ENCODE results near the gene GATAD1. TPM values are rescaled to one million over a fixed set of nuclear protein-coding genes. Genes with fewer than 3 reads are reported as not detected.

Gene GATAD1, protein sequence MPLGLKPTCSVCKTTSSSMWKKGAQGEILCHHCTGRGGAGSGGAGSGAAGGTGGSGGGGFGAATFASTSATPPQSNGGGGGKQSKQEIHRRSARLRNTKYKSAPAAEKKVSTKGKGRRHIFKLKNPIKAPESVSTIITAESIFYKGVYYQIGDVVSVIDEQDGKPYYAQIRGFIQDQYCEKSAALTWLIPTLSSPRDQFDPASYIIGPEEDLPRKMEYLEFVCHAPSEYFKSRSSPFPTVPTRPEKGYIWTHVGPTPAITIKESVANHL
- total RNA-seq = 10 to 100 TPM; 14.5 to 14.7 TPM

DNA sequence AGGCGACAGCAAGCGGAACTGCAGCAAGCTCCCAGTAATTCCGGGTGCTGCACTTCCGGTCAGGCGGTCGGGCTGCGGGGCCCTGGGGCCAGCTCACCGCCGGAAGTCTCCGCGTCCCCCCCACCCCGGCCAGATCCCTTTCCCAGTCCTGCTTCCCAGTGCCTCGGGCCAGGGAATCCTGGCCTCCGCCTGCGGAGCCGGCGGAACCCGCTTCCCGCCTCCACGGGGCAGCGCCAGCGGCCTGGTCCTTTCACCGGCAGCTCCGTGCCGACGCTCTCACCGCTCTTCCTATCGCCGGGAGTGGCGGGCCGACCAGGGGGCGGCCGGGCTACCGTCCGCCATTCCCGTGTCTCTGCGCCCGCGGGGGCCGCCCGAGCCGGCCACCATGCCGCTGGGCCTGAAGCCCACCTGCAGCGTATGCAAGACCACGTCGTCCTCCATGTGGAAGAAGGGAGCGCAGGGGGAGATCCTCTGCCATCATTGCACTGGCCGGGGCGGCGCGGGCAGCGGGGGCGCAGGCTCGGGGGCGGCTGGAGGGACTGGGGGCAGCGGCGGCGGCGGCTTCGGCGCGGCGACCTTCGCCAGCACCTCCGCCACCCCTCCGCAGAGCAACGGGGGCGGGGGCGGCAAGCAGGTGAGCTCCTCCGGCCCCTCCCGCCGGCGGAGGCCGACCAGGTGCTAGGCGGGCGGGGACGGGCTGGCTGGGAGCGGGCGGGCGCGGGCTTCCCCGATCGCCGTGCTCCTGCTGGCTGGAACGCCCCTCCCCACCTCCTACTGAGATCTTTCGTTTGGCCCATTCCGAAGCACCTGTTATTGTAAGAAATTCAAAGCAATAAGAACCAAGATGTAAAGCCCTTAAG lies at the start of gene GATAD1:
TSS of gene GATAD1 (plus strand) at position 138 of the 860 bp plus-strand sequence. CDS start at position 386, 248 bp downstream.

DNA sequence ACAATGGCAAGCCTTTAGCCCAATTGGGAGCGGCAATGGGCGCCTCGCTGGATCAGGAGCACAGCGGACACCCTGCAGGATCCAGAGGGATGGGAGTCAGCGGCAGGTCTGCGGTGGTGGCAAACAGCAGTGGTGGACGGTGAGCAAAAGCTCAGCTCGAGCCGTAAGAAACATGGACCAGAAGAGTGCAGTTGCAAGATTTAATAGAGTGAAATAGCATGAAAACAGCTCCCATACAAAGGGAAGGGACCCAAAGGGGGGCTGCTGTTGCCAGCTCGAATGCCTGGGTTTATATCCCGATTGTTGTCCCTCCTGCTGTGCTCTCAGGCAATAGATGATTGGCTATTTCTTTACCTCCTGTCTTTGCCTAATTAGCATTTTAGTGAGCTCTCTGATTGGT lies 30.4 kb downstream of the GATAD1 start, which contains the start of gene ERVW-1:
TSS of gene ERVW-1 (minus strand) at position 266 of the 400 bp plus-strand sequence. CDS start 7,565 bp downstream, outside the sequence.

Other genes starting within 250 kb of the GATAD1 start
- gene KRIT1, start 201.6 kb upstream of the GATAD1 start, total RNA-seq = 10 to 100 TPM; 31.0 to 44.6 TPM
- gene ANKIB1, start 201.5 kb upstream of the GATAD1 start, total RNA-seq = 10 to 100 TPM; 45.8 to 50.3 TPM
- not detected for gene ERVW-1, start 30.5 kb downstream of the GATAD1 start, total RNA-seq
- gene PEX1, start 81.0 kb downstream of the GATAD1 start, total RNA-seq = 10 to 100 TPM; 17.2 to 18.3 TPM
- gene RBM48, start 81.3 kb downstream of the GATAD1 start, total RNA-seq = 10 to 100 TPM in 1 of 2 donors, 1 to 10 TPM in 1; 8.3 to 10.3 TPM
- 10 to 100 TPM in 1 of 2 donors, 1 to 10 TPM in 1; 8.6 to 15.7 TPM for gene FAM133B, start 142.9 kb downstream of the GATAD1 start, total RNA-seq